HG03565 (cell line): ENCODE results near the gene CNN2.

Experiments
- ATAC-seq: cut with Tn5 transposase; IDR thresholded peaks from one replicate; pipeline ENCODE4 v1.9.1; 2021; ENCODE audit warnings: mild to moderate bottlenecking, moderate library complexity; ENCODE audit not compliant: unreplicated experiment

CNN2 gene

GRCh38 chr19:1047696-1048147 is 21.3 kb downstream of the CNN2 start:
- ATAC-seq: no peak

GRCh38 chr19:1049106-1049505 is 22.7 kb downstream of the CNN2 start:
- ATAC-seq: no peak

GRCh38 chr19:1049800-1050199 is 23.4 kb downstream of the CNN2 start:
- ATAC-seq: no peak

GRCh38 chr19:1050989-1051788 is 24.8 kb downstream of the CNN2 start:
- no peak for ATAC-seq

- ATAC-seq: no peak
Measured at GRCh38 chr19:1051791-1052190, 25.4 kb downstream of the CNN2 start.

- ATAC-seq: no peak
Measured at GRCh38 chr19:1052349-1052975, 26.1 kb downstream of the CNN2 start.

- no peak for ATAC-seq
Measured at GRCh38 chr19:1053176-1054101, 27.0 kb downstream of the CNN2 start.

- no peak for ATAC-seq
Measured at GRCh38 chr19:1054102-1055027, 28.0 kb downstream of the CNN2 start.

GRCh38 chr19:1055028-1055425 is 28.6 kb downstream of the CNN2 start:
- no peak for ATAC-seq

- no peak for ATAC-seq
Measured at GRCh38 chr19:1055886-1056620, 29.6 kb downstream of the CNN2 start.

- no peak for ATAC-seq
Measured at GRCh38 chr19:1057176-1057855, 30.9 kb downstream of the CNN2 start.

- no peak for ATAC-seq
Measured at GRCh38 chr19:1058112-1058511, 31.7 kb downstream of the CNN2 start.

GRCh38 chr19:1060689-1061088 is 34.3 kb downstream of the CNN2 start:
- no peak for ATAC-seq

- ATAC-seq: no peak
Measured at GRCh38 chr19:1061987-1062386, 35.6 kb downstream of the CNN2 start.

- no peak for ATAC-seq
Measured at GRCh38 chr19:1062387-1063029, 36.1 kb downstream of the CNN2 start.

GRCh38 chr19:1063030-1063908 is 36.9 kb downstream of the CNN2 start:
- ATAC-seq: no peak

- ATAC-seq: no peak
Measured at GRCh38 chr19:1063909-1064660, 37.7 kb downstream of the CNN2 start.
